Activated naive CD4-positive, alpha-beta T cell (primary cell): ENCODE results near the gene SLC34A3.

Source experiments
- DNase-seq, 4 experiments: peaks; one replicate each; lab custom pipeline; 2025; lab: John Stamatoyannopoulos, UW

SLC34A3 gene

DNA sequence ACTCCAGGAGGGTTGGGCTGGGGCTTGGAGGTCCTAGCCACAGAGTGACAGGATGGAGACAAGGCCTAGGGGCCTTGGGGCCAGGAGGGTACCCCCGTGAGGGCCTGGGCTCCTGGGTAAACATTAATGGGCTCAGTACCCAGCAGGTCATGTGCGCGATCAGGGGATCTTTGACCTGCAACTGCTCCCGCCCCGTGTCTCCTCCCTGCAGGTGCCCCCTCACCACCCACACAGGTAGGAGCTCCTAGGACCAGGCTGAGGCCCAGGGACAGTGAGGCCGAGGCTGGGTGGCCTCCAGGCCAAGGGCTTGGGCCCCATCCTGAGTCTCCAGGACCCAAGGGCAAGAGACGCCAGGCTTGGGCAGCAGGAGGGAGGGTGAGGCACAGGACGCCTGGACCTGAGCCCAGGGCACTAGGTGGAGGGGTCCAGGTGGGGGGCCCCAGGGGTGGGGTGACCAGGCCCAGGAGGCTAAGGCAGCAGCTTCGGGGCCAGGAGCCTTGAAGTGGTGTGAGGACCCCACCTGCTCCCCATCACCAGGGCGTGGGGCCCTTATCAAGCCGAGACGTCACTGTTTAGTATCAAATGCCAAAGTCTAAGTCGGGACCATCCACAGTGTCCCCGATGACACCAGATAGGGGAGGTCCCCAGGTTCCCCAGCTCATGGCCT lies at the start of gene SLC34A3:
SLC34A3 (plus strand) TSS at position 197 of the 667 bp plus-strand sequence. CDS start 802 bp downstream, outside the sequence.
- no peak for DNase-seq

DNA sequence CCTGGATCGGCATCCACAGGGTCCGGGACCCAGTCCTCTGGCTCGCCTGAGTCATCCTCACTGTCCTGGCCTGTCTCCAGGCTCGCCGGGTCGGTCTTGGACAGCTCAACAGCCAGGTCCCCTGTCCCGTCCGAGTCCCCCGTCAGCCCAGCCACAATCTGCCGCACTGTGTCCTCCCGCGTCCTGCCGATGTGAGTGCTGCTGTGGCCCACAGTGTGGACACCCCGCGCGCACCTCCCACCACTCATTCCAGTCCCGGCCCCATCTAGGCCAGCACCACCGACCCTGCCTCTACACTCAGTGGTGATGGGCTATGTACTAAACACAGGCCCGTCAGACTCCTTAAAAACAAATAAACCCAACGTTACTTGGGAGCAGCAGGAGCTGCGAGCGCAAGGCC lies 49.0 kb upstream of the SLC34A3 start:
- DNase-seq: no peak

DNA sequence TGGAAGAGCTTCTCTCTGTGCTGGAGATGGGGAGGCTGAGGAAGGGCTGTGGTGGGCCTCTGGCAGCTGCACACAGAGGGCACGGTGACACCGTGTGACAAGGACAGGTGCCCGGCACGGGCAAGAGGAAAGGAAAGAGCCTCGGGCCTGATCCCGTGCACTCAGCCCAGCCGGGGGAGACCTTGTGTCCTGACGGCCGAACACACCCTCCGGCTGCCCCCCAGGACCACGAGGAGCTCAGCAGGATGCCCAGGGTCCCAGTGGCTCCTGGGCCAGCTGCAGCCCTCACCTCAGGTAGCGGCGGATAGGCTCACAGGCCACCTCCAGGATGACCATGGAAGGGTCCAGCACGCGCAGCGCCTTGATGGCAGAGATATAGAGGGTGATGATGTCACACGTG lies 47.9 kb upstream of the SLC34A3 start:
- no peak for DNase-seq

DNA sequence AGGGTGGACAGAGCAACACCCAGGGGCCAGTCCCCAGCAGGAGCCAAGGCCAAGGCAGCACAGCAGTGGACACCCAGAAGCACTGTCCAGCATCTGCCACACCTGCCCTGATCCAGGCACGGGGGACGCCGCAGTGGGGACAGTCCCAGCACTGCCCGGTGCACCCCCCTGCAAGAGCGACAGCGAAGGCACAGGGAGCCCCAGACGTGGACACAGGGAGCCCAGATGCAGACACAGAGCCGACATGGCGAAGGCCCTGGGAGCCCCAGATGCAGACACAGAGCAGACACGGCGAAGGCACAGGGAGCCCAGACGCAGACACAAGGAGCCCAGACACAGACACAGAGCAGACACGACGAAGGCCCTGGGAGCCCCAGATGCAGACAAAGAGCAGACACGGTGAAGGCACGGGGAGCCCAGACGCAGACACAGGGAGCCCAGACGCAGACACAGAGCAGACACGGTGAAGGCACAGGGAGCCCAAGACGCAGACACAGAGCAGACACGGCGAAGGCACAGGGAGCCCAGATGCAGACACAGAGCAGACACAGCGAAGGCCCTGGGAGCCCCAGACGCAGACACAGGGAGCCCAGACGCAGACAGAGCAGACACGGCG lies 46.6 kb upstream of the SLC34A3 start:
- DNase-seq: no peak

DNA sequence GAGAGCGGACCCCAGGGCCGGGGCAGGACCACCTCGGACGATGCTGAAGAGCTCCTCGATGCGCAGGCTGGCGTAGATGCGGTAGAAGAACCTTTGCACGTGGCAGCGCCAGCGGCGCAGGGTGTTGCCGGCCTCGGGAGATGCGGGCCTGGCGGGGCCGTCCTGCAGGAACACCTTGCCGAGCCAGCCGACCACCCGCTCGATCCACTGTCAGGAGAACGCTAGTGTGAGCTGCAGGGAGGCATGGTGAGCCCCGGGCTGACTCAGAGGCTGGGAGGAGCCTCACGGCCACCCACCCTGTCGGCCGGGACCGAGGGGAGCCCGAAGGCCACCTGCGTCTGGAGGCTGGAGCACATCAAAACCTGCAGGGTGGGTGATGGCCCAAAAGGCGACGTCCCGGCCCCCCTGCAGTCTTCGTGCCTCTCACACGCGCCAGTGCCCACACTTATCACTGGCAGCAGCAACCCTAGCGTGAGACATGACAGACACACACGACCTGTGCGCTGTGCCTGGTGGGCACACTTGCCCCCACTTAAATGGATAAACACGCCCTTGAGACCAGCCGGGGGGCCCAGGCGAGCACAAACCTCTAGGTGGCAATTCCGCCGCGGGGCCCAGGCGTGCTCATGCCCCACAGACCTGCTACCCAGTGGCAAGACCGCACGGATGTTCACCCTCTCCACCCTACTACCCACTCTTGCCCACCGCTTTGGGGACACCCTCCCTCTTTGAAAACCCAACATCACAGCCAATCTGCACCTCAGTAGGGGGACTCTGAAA lies 45.6 kb upstream of the SLC34A3 start:
- no peak for DNase-seq

DNA sequence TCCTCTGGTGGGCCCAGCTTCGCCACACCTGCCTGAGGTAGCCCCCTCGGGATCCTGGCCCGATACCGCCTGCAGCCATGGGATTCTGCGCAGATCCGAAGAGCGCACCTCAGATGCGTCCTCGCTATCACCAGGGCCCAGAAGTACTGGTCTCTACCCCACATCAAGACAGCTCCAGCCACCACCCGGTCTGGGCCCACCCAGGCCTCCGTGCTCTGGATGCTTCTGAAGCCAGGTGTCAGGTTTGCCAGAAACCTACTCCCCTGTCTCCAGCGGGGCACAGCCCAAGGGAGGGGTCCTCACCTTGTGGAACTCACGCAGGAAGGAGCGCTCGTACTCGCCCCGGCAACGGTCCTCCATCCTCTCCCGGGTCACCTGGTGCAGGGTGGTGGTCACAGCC lies 44.8 kb upstream of the SLC34A3 start:
- no peak for DNase-seq

DNA sequence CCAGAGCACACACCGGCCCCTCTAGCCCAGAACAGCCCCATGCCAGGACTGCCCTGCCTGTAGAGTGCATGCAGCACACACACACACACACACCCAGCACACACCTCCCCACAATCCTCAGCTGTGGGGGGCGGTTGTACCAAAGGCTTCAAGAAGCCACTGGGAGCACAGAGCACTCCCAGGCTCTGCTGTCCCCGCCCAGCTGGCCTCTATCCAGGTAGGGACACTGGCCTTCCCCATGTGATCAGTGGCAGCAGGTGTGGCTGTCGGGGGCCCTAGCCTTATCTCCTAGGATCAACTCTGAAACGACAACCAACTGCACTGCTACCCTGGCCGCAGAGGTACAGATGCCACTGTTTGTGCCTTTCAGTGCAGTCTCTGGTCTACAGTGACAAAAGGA lies 44.3 kb upstream of the SLC34A3 start:
- DNase-seq: no peak

DNA sequence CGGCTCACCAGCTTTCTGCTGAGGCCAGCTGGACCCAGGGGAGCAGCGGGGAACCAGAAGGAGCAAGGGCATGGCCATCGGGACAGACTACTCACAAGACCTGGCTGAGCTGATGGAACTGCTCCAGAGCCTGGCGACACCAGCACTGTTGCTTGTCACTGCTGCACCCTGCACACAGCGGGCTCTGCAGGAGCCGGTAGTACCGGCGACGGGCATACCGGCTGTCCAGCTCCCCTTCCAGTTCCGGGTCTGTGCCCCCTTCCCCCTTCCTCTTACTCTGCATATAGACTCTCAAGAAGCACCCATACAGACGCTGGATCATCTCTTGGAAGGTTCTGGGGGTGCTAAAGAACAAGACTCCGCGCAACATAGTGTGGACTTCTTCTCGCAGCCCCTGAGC lies 43.3 kb upstream of the SLC34A3 start:
- no peak for DNase-seq

DNA sequence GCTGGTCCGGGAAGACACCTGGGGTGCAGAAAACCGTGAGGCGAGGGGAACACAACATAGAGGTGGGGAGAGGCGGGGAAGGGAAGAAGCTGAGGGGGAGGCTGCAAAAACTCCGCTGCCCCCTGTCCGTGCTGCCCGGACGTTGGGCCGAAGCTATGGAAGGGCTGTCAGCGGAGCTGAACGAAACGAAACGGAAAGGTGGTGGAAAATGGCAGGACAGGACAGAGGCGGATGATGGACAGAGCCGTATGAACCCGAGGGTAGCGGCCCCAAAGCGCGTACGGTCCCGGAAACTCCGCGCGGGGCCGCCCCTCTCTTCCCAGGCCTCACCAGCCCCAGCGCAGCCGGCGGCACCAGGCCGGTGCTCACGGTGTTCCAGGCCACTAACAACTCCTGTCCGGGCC lies 42.6 kb upstream of the SLC34A3 start:
- no peak for DNase-seq

DNA sequence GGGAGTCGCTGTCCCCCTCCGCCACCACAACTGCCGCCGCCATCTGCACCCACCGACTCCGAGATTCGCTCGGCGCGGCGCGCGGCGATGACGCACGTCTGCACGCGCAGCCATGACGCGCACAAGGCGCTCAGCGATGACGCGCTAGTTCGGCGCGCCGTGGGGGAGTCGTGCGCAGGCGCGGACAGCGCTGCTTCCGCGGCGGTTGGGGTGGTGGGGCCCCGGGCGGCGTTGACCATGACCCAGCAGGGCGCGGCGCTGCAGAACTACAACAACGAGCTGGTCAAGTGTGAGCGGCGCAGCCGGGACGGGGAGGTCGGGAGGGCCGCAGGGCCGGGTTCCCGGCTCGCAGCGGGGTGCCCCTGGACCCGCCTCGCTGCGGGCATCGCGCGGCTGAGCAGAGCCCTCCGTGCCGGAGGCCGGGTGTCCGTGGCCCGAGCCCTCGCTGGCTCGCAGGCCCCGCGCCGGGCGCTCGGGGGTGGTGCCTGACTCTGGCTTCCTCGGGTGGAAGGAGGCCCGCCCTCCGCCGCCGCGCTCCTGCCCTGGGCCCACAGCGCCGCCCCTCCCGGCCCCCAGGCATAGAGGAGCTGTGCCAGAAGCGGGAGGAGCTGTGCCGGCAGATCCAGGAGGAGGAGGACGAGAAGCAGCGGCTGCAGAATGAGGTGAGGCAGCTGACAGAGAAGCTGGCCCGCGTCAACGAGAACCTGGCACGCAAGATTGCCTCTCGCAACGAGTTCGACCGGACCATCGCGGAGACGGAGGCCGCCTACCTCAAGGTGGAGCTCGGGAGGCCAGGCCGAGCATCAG lies 42.0 kb upstream of the SLC34A3 start, which contains the start of the genes ANAPC2 and SSNA1:
ANAPC2 (minus strand) TSS at position 71 of the 807 bp plus-strand sequence; CDS start at position 43, 28 bp downstream.
SSNA1 (plus strand) TSS at position 187 of the 807 bp plus-strand sequence; CDS start at position 238, 51 bp downstream.
- peak; percentile 78 to 90 (median 86) for DNase-seq

DNA sequence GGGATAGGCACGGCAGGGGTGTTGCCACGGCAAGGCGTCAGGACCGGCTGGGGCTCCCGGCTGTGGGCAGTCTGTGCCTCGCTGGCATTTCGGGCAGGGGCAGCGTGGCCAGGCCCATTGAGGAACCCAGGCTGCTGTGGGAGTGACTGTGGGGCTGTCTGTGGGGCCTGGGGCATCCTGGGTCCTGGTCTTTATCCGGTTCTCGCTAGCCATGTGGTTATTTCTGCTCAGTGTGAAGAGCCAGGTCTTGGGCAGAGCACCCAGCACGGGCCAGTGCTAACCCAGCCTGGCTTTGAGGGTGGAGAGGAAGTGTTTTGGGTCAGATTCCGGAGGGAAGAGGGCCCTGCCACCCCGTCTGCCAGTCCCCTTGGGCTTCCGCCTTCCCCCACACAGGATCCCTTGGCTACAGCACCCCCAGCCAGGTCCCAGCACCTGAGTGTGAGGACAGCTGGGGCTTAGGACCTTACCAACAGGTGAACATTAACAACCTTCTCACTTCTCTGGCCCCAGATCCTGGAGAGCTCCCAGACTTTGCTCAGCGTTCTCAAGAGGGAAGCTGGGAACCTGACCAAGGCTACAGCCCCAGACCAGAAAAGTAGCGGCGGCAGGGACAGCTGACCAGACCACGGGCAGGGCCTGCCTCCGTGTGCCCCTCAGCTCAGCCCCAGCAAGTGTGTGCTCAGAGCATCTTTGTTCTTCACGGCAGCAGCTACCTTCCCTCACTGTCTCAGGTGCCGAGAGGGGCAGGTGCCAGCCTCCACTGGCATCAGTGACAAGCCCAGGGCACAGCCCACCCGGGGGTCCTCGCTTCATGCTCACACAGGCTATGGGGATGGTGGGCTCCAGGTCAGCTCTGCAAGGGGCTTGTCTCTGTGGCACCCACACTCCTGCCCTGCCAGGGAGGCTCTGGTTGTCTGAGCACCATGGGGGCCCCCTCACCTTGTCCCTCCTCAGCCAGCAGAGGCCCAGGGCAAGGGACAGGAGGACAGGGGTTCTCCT lies 41.1 kb upstream of the SLC34A3 start:
- no peak for DNase-seq

DNA sequence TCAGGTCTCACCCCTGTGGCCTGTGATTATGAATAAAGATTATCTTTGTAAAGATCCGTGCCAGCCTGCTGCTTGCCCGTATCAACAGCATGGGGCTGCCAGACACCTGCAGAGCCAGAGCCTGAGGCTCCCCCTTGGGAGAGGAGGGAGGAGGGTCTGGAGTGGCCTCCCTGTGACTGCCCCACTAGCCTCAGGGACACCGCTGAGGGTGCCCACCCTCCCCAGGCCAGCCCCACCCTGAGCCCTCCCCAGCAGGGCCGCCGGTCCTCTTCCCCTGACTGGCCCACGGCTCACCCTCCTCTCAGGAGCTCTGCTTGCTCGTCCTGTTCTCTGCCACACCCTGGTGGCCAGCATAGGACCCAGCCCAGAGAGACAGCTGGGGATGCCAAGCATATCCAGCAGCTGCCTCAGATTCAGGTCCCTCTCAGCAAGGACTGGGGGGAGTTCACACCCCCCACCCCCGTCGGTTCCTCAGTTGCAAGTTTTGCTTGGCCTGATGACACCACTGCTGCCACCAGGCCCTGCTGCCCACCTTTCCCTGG lies 40.3 kb upstream of the SLC34A3 start:
- no peak for DNase-seq

DNA sequence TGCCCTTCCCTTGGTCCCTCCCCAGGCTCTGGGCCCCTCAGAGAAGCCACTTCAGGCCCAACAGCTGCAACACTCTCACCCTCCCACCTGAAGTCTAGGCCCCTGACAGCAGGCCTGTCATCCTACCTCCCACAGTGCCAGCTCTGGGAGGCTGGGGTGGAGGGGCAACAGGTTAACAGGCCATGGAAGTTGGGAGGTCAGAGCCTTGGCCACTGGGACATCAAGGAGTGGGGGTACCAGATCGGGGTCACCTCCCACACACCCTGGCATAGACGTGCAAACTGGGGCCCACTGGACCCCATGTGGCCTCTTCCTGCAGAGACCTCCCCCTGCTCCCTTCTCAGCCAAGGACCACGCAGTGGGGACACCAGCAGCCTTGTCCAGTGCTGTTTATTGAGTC lies 39.5 kb upstream of the SLC34A3 start:
- DNase-seq: no peak

DNA sequence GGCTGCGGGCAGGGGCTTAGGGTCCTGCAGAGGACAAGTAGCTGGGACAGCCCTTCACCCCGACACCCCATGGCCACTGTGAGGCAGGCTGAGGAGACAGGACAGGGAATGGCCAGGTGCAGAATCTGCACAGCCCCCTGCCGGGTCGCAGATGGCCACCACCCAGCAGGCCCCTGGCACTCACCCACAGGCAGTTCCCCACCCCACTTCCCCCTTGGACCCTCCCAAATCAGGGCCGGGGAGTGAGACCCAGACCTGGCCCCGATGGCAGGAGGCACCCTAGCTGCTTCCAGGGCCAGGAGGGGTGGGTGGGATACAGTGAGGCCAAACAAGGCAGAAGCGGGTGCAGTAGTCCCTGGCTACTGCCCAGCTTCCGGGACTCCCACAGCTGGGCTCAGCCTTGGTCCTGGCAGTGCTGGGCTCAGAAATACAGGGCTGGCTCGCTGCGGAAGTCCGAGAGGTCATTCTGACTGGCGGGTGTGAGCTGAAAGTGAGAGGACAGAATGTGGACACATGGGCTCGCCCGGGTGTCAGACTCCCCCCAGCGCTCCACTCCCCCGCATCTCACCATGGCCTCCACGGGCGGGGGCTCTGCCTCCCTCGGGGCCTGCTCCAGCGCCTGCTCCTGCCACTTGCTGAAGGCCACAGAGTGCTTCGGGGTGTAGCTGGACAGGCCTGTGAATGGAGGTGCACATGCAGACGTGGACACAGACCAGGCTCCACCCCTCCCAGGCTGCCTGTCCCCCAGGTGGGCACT lies 38.8 kb upstream of the SLC34A3 start:
- no peak for DNase-seq

DNA sequence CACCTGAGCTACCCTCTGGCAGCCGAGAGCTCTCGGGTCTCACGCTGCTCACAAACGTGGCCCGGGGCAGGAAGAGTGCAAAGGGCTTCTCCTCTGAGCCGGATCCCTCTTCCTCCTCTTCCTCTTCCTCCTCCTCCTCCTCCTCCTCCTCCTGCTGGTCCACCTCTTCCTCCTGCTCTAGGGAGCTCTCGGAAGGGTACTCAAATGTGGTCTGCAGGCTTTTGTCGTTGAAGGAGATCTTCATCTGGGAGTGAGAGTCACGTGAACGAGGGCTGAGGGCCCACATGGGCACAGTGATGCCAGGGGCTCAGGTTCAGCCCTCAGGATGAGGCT lies 38.3 kb upstream of the SLC34A3 start:
- DNase-seq: no peak

DNA sequence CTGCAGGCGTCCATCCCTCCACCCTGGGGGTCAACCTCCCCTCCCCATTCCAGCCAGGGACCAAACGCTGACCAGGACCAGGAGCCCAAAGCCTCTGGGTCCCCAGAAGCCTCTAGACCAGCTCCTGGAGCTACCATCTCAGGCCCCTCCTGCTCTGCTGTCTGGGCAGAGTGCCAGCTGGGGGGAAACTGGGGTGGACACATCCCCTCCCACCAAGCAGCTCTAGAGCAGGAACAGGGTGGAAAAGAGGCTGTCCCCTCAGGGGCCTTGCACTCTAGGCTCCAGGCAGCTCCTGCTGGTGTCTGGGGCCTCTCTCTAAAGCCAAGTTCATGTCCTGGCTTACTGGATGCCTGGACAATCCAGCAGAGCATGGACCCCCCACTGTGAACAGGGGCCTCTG lies 37.8 kb upstream of the SLC34A3 start:
- no peak for DNase-seq

DNA sequence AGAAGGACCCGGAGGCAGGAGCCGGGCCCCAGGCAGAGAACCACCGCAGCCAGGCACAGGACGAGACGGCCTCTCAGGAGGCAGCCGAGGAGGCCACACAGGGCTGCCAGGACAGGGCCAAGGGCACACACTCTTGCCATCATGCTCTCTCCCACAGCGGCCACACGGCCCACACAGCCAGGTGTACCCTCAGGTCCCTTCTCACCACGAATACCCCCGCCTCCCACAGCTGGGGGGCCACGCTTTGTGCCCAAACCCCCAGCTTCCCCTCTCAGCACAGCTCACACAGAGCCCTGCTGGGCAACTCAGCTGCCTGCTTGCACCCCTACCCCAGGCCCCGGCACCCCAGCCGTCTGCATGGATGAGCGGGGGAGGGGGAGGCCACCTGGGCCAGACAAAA lies 36.9 kb upstream of the SLC34A3 start:
- no peak for DNase-seq

DNA sequence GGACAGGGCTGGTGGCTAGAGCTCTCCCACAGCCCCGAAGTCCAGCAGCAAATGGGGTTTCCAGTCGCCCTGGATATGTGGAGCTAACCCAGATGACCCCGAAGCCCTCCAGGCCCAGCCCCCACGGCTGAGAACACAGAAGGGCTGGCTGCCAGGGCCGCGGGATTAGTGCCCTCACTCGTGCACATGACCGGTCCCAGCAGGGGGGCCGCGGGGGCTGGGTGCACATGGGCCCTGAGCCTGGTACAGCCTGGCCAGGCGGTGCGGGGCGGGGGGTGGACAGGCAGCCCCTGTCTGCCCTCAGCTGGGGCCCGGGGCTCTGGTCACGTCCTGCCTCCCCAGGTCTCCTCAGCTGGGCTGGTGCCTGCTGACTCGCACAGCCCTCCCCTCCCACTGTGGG lies 36.3 kb upstream of the SLC34A3 start:
- DNase-seq: no peak

DNA sequence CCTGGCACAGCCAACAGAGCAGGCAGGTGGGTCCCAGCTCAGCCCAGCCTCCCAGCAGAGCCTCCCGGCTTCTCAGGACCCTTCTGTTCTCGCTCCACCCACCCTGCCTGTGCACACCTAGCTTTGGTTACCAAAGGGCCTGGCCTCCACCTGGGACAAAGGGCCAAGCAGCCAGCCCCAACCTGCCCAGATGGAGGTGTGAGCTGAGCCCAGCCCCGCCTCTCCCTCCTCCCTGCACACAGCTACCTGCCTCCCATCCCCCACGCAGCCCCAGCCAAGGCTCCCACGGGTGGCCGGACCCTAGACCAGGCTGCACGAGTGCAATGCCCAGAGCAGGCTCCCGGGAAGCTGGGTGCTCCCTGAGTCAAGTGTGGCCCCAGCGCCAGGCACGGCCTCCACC lies 35.8 kb upstream of the SLC34A3 start:
- no peak for DNase-seq
